ENCODE results near the gene PYURF.

The PYURF gene

DNA sequence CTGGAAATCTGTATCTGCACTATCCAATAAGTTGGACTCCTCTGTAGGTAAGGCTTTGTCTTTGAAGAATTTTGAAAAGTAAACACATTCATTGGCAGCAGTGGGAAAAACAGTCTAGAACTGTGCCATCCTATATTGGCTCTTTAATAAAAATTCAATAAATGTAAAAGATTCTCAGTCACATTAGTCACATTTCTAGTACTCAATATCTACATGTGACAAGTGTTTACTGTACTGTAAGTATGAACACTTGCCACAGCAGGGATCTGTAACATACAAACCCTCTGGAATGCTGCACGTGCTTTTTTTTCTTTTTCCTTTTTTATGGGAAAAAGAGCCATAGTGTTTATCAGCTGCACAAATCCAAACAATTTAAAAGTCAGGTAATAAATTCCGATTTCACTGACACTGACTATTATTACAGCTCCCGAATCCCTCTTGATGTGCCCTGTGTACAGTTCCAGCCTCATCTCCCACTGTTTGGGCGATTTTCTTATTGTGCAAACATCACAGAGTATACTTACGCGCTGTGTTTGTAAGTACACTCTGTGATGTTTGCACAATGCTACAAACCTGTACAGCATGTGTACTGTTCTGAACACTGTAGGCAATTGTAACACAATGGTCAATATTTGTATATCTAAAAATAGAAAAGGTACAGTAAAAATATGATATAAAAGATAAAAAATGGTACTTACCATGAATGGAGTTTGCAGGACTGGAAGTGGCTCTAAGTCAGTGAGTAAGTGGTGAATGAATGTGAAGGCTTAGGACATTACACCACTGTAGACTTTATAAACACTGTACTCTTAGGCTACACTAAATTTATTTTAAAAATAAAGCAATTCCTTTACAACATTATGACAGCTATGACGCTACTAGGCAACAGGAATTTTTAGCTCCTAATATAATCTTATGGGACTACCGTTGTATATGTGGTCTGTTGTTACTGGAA lies 8.7 kb downstream of the PYURF start:
- TF ChIP-seq Cebpa-rat (IDR thresholded peaks at IDR 0.05) = no peak
- no peak overlapping the region for H3K4me2 ChIP-seq
- no peak overlapping the region for H3K4me3 ChIP-seq
- H3K4me1 ChIP-seq = no peaks in the 10 kb centered on the region
- no peaks in the 10 kb centered on the region for H4K20me1 ChIP-seq
- no peak overlapping the region for H3K27ac ChIP-seq
- no peak overlapping the region for H3K9ac ChIP-seq
- H3K36me3 ChIP-seq = peaks cover 2% of the 10 kb centered on the region; the same call in 1 of the 2 replicates
- no peaks in the 10 kb centered on the region for H3K27me3 ChIP-seq
- no peaks in the 10 kb centered on the region for H3K9me3 ChIP-seq

DNA sequence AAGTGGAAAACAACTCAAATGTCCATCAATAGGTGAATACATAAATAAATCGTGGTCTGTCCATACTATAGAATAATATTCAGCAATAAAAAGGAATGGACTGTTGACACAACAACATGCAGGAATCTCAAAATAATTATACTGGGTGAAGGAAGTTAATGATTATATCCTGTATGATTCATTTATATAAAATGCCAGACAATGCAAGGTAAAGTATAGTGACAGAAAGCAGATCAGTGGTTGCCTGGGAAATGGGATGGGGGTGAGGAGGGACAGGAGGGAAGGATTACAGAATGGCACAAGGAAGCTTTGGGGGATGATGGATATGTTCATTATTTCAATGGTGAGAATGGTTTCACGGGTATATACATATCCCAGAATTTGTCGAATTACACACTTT lies 12.3 kb downstream of the PYURF start:
- Histone ChIP-seq H3K9ac (no peak overlapping the region), H3K27ac (no peak overlapping the region), H3K4me2 (no peak overlapping the region), H4K20me1 (no peaks in the 10 kb centered on the region), H3K36me3 (no peaks in the 10 kb centered on the region), H3K27me3 (no peaks in the 10 kb centered on the region), H3K4me3 (no peak overlapping the region), H3K9me3 (no peaks in the 10 kb centered on the region), H3K4me1 (no peaks in the 10 kb centered on the region)
- no peak for TF ChIP-seq Cebpa-rat (IDR thresholded peaks at IDR 0.05)

DNA sequence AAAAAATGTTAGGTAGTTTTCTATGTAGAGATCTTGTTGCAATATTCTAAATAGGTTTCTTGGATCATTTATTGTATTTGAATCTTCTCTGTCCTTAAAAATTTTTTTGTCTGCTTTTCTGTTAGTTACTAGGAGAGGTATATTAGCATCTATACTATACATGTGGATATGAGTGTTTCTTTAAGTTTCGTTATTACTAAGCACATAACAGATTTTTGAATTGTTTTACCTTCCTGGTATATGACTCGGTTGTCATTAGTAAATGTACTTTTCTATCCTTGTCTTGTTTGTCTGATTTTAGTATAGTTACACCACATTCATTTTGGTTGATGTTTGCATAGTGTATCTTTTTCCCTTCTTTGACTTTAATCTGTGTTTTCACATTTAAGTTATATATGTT lies 20.2 kb downstream of the PYURF start:
- H3K4me2 ChIP-seq = no peak overlapping the region
- no peaks in the 10 kb centered on the region for H3K4me1 ChIP-seq
- no peaks in the 10 kb centered on the region for H3K27me3 ChIP-seq
- H4K20me1 ChIP-seq = no peaks in the 10 kb centered on the region
- no peak overlapping the region for H3K27ac ChIP-seq
- H3K9ac ChIP-seq = no peak overlapping the region
- no peak overlapping the region for H3K4me3 ChIP-seq
- no peak for TF ChIP-seq Cebpa-rat (IDR thresholded peaks at IDR 0.05)
- no peaks in the 10 kb centered on the region for H3K9me3 ChIP-seq
- H3K36me3 ChIP-seq = 0 out of 2 replicates have a peak, but pooled peaks cover 3% of the 10 kb centered on the region

DNA sequence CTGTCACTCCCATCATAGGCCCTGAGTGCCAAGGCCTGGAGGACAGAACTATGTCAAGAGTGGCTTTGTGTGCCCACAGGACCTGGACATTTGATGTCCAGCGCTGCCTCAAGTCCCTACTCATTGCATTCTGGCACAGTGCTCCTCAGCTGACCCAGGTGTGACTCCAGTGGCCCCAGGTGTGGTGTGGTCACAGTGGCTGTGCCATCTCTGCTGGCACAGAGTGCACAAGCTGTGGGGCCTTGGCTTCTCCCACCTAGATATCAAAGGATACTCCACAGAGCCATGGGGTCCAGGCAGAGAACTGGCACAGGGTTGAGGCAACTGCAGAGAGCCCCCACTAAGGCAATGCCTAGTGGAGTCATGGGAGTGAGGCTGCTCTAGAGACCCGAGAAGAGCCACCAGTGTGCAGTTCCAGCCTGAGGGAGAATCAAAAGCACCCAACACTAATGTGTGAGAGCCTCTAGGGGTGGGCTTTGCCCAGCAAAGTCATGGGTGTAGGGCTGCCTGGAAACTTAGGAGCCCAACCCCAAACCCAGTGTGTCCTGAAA lies 25.6 kb downstream of the PYURF start:
- Histone ChIP-seq H3K4me3 (no peak overlapping the region), H3K9ac (no peak overlapping the region), H3K9me3 (no peaks in the 10 kb centered on the region), H3K36me3 (no peaks in the 10 kb centered on the region), H3K4me1 (no peaks in the 10 kb centered on the region), H4K20me1 (no peaks in the 10 kb centered on the region), H3K4me2 (no peak overlapping the region), H3K27ac (no peak overlapping the region), H3K27me3 (no peaks in the 10 kb centered on the region)
- no peak for TF ChIP-seq Cebpa-rat (IDR thresholded peaks at IDR 0.05)

DNA sequence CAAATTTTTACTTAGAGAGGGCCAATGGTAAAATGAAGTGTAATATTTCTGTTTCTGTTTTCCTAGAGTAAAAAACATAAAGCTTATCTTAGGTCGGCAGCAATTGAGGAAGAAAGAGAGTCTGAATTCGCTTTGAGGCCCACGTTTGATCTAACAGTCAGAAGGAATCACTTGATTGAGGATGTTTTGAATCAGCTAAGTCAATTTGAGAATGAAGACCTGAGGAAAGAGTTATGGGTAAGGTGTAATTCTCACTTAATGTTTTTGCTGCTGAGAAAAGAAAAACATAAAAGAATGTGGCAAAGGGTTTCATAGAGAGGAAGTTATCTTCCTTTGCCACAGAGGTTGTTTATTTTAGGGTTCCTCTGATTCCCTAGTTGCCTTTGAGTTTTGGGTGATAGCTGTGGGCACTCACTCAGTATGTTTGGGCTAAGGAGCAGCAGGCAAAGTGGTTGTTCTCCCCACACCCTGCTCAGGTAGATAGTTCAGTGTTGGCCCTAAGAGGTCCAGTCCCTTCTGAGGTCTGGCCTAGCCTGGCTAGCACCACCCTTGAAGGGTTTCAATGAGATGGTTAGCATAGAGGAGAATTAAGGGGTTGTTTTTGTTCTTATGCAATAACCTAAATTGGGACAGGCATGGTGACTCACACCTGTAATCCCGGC lies 34.3 kb downstream of the PYURF start:
- Histone ChIP-seq H3K36me3 (peaks cover 4% of the 10 kb centered on the region; the same call in 1 of the 2 replicates), H3K27ac (no peak overlapping the region), H4K20me1 (no peaks in the 10 kb centered on the region), H3K4me1 (no peaks in the 10 kb centered on the region), H3K9ac (no peak overlapping the region), H3K4me3 (no peak overlapping the region), H3K27me3 (no peaks in the 10 kb centered on the region), H3K4me2 (no peak overlapping the region), H3K9me3 (no peaks in the 10 kb centered on the region)
- no peak for TF ChIP-seq Cebpa-rat (IDR thresholded peaks at IDR 0.05)

DNA sequence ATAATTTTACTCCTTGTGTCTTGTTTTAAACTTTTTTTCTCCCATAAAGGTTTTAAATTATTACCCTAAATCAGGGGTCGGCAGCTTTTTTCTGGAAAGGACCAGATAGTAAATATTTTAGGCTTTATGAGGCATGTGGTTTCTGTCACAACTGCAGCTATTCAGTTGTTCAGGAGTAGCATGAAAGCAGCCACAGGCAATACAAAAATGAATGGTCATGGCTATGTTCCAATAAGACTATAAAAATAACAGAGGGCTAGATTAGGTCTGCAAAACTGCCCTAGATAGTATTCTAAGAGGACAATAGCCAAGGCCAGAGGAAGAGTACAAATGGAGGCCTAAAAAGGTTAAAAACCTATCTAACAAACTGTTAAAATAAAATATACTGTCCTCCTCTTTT lies 42.0 kb downstream of the PYURF start:
- Histone ChIP-seq H3K4me2 (no peak overlapping the region), H3K36me3 (0 out of 2 replicates have a peak, but pooled peaks cover 3% of the 10 kb centered on the region), H3K4me1 (no peaks in the 10 kb centered on the region), H3K27me3 (no peaks in the 10 kb centered on the region), H3K9ac (no peak overlapping the region), H3K9me3 (no peaks in the 10 kb centered on the region), H4K20me1 (no peaks in the 10 kb centered on the region), H3K27ac (no peak overlapping the region), H3K4me3 (no peak overlapping the region)
- TF ChIP-seq Cebpa-rat (IDR thresholded peaks at IDR 0.05) = no peak

DNA sequence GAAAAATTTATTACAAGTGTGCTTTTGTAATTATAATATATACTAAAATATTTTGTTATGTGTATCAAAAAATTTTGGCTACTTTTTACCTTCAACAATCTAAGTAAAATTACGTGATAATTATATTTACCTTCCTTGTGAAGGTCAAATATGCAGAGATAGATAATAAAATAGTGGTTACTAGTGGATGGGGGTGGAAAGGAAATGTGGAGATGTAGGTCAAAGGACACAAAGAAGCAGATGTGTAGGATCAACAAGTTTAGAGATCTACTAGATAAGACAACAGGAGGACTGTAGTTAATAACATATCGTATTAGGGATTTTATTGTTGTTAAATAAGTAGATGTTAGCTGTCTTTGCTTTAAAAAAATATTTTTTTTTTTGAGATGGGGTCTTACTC lies 45.3 kb downstream of the PYURF start:
- no peak overlapping the region for H3K4me3 ChIP-seq
- H3K4me1 ChIP-seq = no peaks in the 10 kb centered on the region
- no peaks in the 10 kb centered on the region for H3K27me3 ChIP-seq
- H3K9me3 ChIP-seq = no peaks in the 10 kb centered on the region
- 0 out of 2 replicates have a peak, but pooled peaks cover 9% of the 10 kb centered on the region for H3K36me3 ChIP-seq
- no peak overlapping the region for H3K4me2 ChIP-seq
- no peak overlapping the region for H3K9ac ChIP-seq
- no peak overlapping the region for H3K27ac ChIP-seq
- H4K20me1 ChIP-seq = no peaks in the 10 kb centered on the region
- no peak for TF ChIP-seq Cebpa-rat (IDR thresholded peaks at IDR 0.05)

DNA sequence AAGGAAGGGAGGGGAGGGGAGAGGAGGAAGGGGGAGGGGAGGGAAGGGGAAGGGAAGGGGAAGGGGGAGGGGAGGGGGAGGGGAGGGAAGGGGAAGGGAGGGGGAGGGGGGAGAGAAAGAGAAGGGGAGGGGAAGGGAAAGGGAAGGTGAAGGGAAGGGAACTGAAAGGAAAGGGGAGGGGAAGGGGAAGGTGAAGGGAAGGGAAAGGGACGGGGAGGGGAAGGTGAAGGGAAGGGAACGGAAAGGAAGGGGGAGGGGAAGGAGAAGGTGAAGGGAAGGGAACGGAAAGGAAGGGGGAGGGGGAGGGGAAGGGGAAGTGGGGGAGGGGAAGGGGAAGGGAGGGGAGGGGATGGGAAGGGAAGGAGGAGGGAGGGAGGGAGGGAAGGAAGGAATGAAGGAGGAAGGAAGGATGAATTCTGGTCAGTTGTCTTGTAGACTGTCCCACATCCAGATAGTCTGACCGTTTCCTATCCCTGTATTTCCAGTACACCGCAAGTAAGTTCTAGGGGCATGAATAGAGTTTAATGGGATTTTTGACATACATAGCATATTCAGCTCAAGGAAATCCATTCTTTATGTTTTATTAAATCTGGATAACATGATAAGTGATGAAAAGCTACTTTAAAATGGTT lies 46.2 kb downstream of the PYURF start:
- no peak overlapping the region for H3K4me2 ChIP-seq
- no peak for TF ChIP-seq Cebpa-rat (IDR thresholded peaks at IDR 0.05)
- H3K9ac ChIP-seq = no peak overlapping the region
- no peaks in the 10 kb centered on the region for H4K20me1 ChIP-seq
- no peaks in the 10 kb centered on the region for H3K27me3 ChIP-seq
- H3K4me3 ChIP-seq = no peak overlapping the region
- no peaks in the 10 kb centered on the region for H3K9me3 ChIP-seq
- 0 out of 2 replicates have a peak, but pooled peaks cover 10% of the 10 kb centered on the region for H3K36me3 ChIP-seq
- H3K27ac ChIP-seq = no peak overlapping the region
- H3K4me1 ChIP-seq = no peaks in the 10 kb centered on the region
